Ecto neural progenitor cell (in vitro differentiated cells): ENCODE results near the gene SMYD3.
"Not testable (repeated sequence)": the region's sequence is repeated elsewhere in the genome, so short reads cannot be mapped to it uniquely, and the experiment has no call there.

Experiments used
- DNase-seq: peaks from one replicate; pipeline ENCODE4 v3.0.0-alpha.2; 2018; ENCODE audit warnings: low spot score

SMYD3 gene

GRCh38 chr1:246351721-246352120, 155.4 kb downstream of the SMYD3 start:
- no peak for DNase-seq

GRCh38 chr1:246350745-246351144, 156.3 kb downstream of the SMYD3 start:
- no peak for DNase-seq

GRCh38 chr1:246343937-246344336, 163.1 kb downstream of the SMYD3 start:
- DNase-seq, result no peak

- no peak for DNase-seq
Measured at GRCh38 chr1:246343251-246343650, 163.8 kb downstream of the SMYD3 start.

- no peak for DNase-seq
Measured at GRCh38 chr1:246338546-246338945, 168.5 kb downstream of the SMYD3 start.

GRCh38 chr1:246338098-246338497, 169.0 kb downstream of the SMYD3 start:
- DNase-seq, result no peak

GRCh38 chr1:246335151-246335550, 171.9 kb downstream of the SMYD3 start:
- no peak for DNase-seq

- no peak for DNase-seq
Measured at GRCh38 chr1:246333855-246334254, 173.2 kb downstream of the SMYD3 start.

GRCh38 chr1:246332078-246332477, 175.0 kb downstream of the SMYD3 start:
- no peak for DNase-seq

- DNase-seq, result no peak
Measured at GRCh38 chr1:246329900-246330299, 177.2 kb downstream of the SMYD3 start.

GRCh38 chr1:246329292-246329691, 177.8 kb downstream of the SMYD3 start:
- DNase-seq, result not testable (repeated sequence)

- no peak for DNase-seq
Measured at GRCh38 chr1:246324711-246325110, 182.4 kb downstream of the SMYD3 start.

GRCh38 chr1:246324033-246324432, 183.0 kb downstream of the SMYD3 start:
- not testable (repeated sequence) for DNase-seq

GRCh38 chr1:246320286-246320685, 186.8 kb downstream of the SMYD3 start:
- DNase-seq, result no peak

- DNase-seq, result no peak
Measured at GRCh38 chr1:246319083-246319714, 187.9 kb downstream of the SMYD3 start.

- DNase-seq, result no peak
Measured at GRCh38 chr1:246318622-246319021, 188.5 kb downstream of the SMYD3 start.

GRCh38 chr1:246318036-246318359, 189.1 kb downstream of the SMYD3 start:
- DNase-seq, result no peak

GRCh38 chr1:246317332-246318035, 189.6 kb downstream of the SMYD3 start:
- DNase-seq, result no peak

GRCh38 chr1:246311461-246311860, 195.6 kb downstream of the SMYD3 start:
- no peak for DNase-seq

- DNase-seq, result no peak
Measured at GRCh38 chr1:246309247-246309884, 197.7 kb downstream of the SMYD3 start.

- no peak for DNase-seq
Measured at GRCh38 chr1:246308533-246309075, 198.5 kb downstream of the SMYD3 start.

- no peak for DNase-seq
Measured at GRCh38 chr1:246306415-246307037, 200.6 kb downstream of the SMYD3 start.
